ENCODE results near the gene SLC27A4.

DNA sequence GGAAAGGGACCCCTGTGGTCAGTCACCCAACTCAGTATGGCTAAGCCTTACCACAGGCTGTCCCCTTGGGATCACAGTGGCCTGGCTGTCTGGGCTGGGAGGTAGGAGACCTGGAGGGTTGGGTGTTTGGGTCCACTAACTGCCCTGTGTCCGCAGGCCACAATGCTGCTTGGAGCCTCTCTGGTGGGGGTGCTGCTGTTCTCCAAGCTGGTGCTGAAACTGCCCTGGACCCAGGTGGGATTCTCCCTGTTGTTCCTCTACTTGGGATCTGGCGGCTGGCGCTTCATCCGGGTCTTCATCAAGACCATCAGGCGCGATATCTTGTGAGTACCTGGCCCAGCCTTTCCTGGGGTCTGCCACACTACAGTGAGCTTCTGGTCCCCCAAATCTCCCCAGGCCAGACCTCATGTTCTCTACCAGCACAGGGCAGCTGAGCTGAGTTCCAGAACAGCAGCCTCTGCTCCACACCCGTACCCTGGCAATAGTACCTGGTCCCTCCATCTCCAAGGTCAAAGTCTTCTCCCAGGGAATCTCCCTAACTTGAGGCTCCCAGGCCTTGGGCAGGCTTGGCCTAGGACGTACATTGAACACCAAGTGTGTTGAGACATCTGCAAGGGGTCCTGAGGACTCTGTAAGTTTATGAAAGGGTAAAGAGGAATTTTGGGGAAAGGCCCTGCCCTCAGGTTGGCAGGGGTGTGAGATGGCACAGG is 2.8 kb downstream of the SLC27A4 start:
- no peak for TF ChIP-seq POLR2A (IDR thresholded peaks at IDR 0.05)
- TF ChIP-seq, protein P1, sequence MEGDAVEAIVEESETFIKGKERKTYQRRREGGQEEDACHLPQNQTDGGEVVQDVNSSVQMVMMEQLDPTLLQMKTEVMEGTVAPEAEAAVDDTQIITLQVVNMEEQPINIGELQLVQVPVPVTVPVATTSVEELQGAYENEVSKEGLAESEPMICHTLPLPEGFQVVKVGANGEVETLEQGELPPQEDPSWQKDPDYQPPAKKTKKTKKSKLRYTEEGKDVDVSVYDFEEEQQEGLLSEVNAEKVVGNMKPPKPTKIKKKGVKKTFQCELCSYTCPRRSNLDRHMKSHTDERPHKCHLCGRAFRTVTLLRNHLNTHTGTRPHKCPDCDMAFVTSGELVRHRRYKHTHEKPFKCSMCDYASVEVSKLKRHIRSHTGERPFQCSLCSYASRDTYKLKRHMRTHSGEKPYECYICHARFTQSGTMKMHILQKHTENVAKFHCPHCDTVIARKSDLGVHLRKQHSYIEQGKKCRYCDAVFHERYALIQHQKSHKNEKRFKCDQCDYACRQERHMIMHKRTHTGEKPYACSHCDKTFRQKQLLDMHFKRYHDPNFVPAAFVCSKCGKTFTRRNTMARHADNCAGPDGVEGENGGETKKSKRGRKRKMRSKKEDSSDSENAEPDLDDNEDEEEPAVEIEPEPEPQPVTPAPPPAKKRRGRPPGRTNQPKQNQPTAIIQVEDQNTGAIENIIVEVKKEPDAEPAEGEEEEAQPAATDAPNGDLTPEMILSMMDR (IDR thresholded peaks at IDR 0.05 in 8 of 11, conservative IDR thresholded peaks at IDR 0.05 in 3 of 11), result no peak
- no peak for TF ChIP-seq POLR2AphosphoS5 (IDR thresholded peaks at IDR 0.05)

Measured in spleen (tissue), 7 donors.